Natural killer cell (primary cell): Measurements from ENCODE around the gene NRP2. TPM values are rescaled to one million over a fixed set of nuclear protein-coding genes. Genes with fewer than 3 reads are reported as not detected.

Source experiments
- ATAC-seq, 3 donors: fragments of 150-1000 bp in 2 of 3; fragments of 200-7000 bp in 1 of 3; cut with Tn5 transposase; 1 replicate in 1 of 3; 2 replicates in 2 of 3; pipeline ENCODE4 v1.10.0; 2021; ENCODE audit warnings: mild to moderate bottlenecking in 2 of 3, moderate library complexity in 2 of 3
- DNase-seq, 2 donors: peaks; one replicate each; pipeline versions ENCODE4 v3.0.0 to v3.0.0-alpha.2; 2013 to 2021; ENCODE audit warnings: mixed read lengths in 1 of 2
- H3K27ac ChIP-seq: one replicate; pipeline ENCODE4 v1.5.1; 2013; ENCODE audit warnings: mild to moderate bottlenecking, low read length
- H3K27me3 ChIP-seq: one replicate; pipeline ENCODE4 v1.6.1; 2013; ENCODE audit warnings: low read length; ENCODE audit not compliant: control insufficient read depth, insufficient read depth
- H3K36me3 ChIP-seq: one replicate; pipeline ENCODE4 v1.6.1; 2013; ENCODE audit warnings: low read length; ENCODE audit not compliant: control insufficient read depth, insufficient read depth
- H3K4me1 ChIP-seq: one replicate; pipeline ENCODE4 v1.6.1; 2013; ENCODE audit warnings: low read length; ENCODE audit not compliant: control insufficient read depth, insufficient read depth
- H3K4me3 ChIP-seq: one replicate; pipeline ENCODE4 v1.5.1; 2013; ENCODE audit warnings: low read length
- H3K9me3 ChIP-seq: one replicate; pipeline ENCODE4 v1.6.1; 2013; ENCODE audit warnings: low read length; ENCODE audit not compliant: control insufficient read depth, insufficient read depth
- H3K27ac Mint-ChIP-seq, 2 donors: one replicate each; pipeline ENCODE4 v1.8.0; 2022; ENCODE audit warnings: mild to moderate bottlenecking in 2 of 2, mixed read lengths in 2 of 2, moderate library complexity in 1 of 2
- H3K27me3 Mint-ChIP-seq, 2 donors: one replicate each; pipeline ENCODE4 v1.8.0; 2022; ENCODE audit warnings: low read depth in 2 of 2, mixed read lengths in 2 of 2
- H3K36me3 Mint-ChIP-seq: one replicate; pipeline ENCODE4 v1.8.0; 2022; ENCODE audit warnings: mixed read lengths
- H3K4me1 Mint-ChIP-seq, 2 donors: one replicate each; pipeline ENCODE4 v1.8.0; 2022; ENCODE audit warnings: mixed read lengths in 2 of 2
- H3K4me3 Mint-ChIP-seq: one replicate; pipeline ENCODE4 v1.8.0; 2022; ENCODE audit warnings: mild to moderate bottlenecking, moderate library complexity, mixed read lengths
- H3K9me3 Mint-ChIP-seq, 2 donors: one replicate each; pipeline ENCODE4 v1.8.0; 2022; ENCODE audit warnings: mixed read lengths in 2 of 2
- CTCF ChIP-seq: fragments of 200-600 bp; IDR thresholded peaks from one replicate; pipeline ENCODE4 v1.8.0; 2022; ENCODE audit warnings: antibody characterized with exemption
- WGBS: methylation state at CpG from one replicate; pipeline ENCODE4 v1.1.7; 2013; ENCODE audit warnings: missing lambda C conversion rate; ENCODE audit not compliant: insufficient coverage; 5-methylcytosine and 5-hydroxymethylcytosine counted together
- intact Hi-C: fragments of 100-400 bp; cut with micrococcal nuclease; formaldehyde crosslinking; loops from one replicate; pipeline ENCODE4 v1.14.2; 2022
- total RNA-seq, 4 donors: library from RNA; stranded (reverse); fragments of 120-200 nt in 1 of 4; gene quantifications; one replicate each; pipeline versions ENCODE4 v1.2.3 to v1.2.4, GENCODE V29; 2013 to 2022

The NRP2 gene
- total RNA-seq, 3 donors from 2014 or later (not counting 1 experiment from before 2014, with no cell fraction given), result 0.40 TPM; not detected in 2

DNA sequence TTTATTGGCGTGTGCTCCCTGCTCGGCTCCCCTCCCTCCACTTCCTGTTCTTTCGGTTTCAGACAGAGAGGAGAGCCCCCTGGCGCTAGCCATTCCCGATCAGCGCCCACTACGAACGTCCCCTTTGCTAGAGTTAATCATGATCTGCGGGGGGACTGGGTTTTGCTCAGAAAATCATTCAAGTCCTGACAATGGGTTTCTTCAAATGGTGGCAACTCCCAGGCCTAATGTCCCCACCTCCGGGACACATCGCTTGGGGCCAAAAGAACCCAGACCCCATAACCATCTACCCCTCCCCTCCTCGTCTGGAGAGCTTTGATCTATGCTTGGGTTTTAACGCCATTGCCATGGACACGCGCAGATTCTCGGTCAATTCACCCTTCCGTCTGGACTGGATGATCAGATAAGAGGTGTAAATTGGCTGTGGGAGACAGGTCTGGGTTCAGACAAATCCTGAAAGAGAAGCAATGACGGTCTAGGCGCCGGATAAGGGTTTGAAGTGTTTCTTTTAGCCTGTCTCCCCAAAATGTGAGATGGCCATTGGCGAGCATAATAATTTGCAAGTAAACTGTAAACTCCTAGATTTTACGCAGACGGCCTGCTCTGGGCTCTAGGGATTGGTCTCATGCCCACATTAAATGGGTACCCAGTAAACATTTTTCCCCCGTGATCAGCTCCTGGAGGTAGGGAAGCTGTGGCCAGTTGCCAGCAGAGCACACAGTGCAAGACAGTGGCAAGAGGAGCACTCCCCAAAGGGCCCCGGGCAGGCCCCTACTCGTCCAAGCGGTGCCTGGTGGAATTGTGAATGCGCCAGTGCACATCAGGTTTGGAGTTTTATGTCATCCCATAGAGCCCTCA, 4.7 kb downstream of the NRP2 start:
- ATAC-seq, result no peak
- intact Hi-C loops, result no loop called here
- DNase-seq, result no peak
- H3K36me3 Mint-ChIP-seq, result no peaks in the 10 kb centered on the region
- peaks cover 26% of the 10 kb centered on the region for H3K27me3 ChIP-seq
- H3K9me3 ChIP-seq, result no peaks in the 10 kb centered on the region
- H3K4me1 Mint-ChIP-seq, result no peaks in the 10 kb centered on the region
- H3K4me1 ChIP-seq, result peaks cover 15% of the 10 kb centered on the region
- H3K27me3 Mint-ChIP-seq, result peaks cover 41 to 52% of the 10 kb centered on the region in 2 donors
- H3K27ac Mint-ChIP-seq, result no peak overlapping the region
- no peak overlapping the region for H3K4me3 ChIP-seq
- no peak for TF ChIP-seq CTCF
- WGBS, result 55% methylated on average over 28 of the region's 28 CpGs
- no peak overlapping the region for H3K27ac ChIP-seq
- H3K9me3 Mint-ChIP-seq, result no peaks in the 10 kb centered on the region
- H3K4me3 Mint-ChIP-seq, result no peak overlapping the region
- no peaks in the 10 kb centered on the region for H3K36me3 ChIP-seq

DNA sequence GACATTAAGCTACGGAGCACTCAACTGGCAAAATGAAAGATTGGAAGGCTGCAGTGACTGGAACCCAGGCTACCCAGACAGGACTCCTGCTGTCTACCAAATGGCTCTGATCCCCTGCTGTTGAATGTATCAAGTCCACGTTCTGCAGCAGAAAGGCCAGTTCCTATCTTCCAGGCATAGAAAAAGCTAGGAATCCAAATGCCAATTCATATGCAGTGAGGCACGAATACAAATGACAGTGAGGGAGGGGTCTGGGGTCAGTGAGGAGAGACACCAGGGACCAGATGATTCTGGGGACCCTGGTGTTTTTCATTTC, 5.3 kb downstream of the NRP2 start:
- Histone ChIP-seq H3K27me3 (peaks cover 27% of the 10 kb centered on the region), H3K9me3 (no peaks in the 10 kb centered on the region), H3K4me3 (no peak overlapping the region), H3K4me1 (peaks cover 15% of the 10 kb centered on the region), H3K36me3 (no peaks in the 10 kb centered on the region), H3K27ac (no peak overlapping the region)
- 80% methylated on average over 3 of the region's 3 CpGs for WGBS
- Mint-ChIP-seq H3K36me3 (no peaks in the 10 kb centered on the region), H3K27ac (no peak overlapping the region), H3K9me3 (no peaks in the 10 kb centered on the region), H3K4me3 (no peak overlapping the region), H3K4me1 (no peaks in the 10 kb centered on the region), H3K27me3 (peaks cover 41 to 55% of the 10 kb centered on the region in 2 donors)
- intact Hi-C loops, result no loop called here
- TF ChIP-seq CTCF, result no peak
- ATAC-seq (no peak), DNase-seq (no peak)

GRCh38 chr2:205688417-205689200, 6.3 kb downstream of the NRP2 start:
- intact Hi-C loops, result no loop called here
- no peak overlapping the region for H3K27ac ChIP-seq
- no peaks in the 10 kb centered on the region for H3K9me3 Mint-ChIP-seq
- peaks cover 20% of the 10 kb centered on the region for H3K27me3 ChIP-seq
- DNase-seq (no peak), ATAC-seq (no peak)
- no peak overlapping the region for H3K4me3 Mint-ChIP-seq
- no peaks in the 10 kb centered on the region for H3K9me3 ChIP-seq
- no peaks in the 10 kb centered on the region for H3K36me3 ChIP-seq
- peaks cover 33 to 45% of the 10 kb centered on the region in 2 donors for H3K27me3 Mint-ChIP-seq
- peaks cover 12% of the 10 kb centered on the region for H3K4me1 ChIP-seq
- H3K4me1 Mint-ChIP-seq, result no peaks in the 10 kb centered on the region
- no peak overlapping the region for H3K27ac Mint-ChIP-seq
- no peak overlapping the region for H3K4me3 ChIP-seq
- H3K36me3 Mint-ChIP-seq, result no peaks in the 10 kb centered on the region
- WGBS, result 63% methylated on average over 3 of the region's 4 CpGs
- TF ChIP-seq CTCF, result no peak
